Measurements from ENCODE around the gene COL19A1. TPM values are rescaled to one million over a fixed set of nuclear protein-coding genes. Genes with fewer than 3 reads are reported as not detected.
A peak's percentile ranks its signal among the peaks of the same experiment; 100 is the strongest.

Gene COL19A1
- polyA plus RNA-seq, 1 of the 3 experiments (the other 2 are of a cell fraction), result 0.15 TPM

DNA sequence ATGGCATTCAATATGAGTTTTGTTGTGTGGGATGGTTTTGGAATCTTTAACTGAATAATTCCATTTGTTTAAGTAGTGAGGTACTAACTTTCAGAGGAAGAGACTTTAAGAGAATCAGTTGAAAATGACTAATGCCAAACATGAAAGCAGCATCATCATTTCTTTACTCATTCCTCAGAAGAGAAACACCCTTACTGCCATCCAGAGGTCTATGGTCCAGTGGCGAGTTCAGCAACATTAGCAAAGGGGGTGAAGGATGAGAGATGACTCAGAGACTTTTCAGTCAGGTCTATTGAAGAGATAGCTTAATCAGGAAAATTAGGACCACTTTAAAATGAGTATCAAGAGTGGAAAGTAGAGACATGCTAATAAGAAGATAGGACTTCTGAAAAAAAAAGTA, 118.8 kb downstream of the COL19A1 start:
- Histone ChIP-seq H3K4me2 (no peak overlapping the region), H2AFZ (ENCODE audit: low read depth) (no peak overlapping the region), H3K4me3 (ENCODE audit: low read depth in 2 of 2, low read length in 1 of 2) (no peak overlapping the region), H3K36me3 (replicated peaks in 1 of 2; ENCODE audit: control insufficient read depth in 1 of 2, insufficient read depth in 2 of 2, low read length in 1 of 2) (no peaks in the 10 kb centered on the region), H3K9me3 (no peaks in the 10 kb centered on the region), H3K4me1 (ENCODE audit: control insufficient read depth in 1 of 2, insufficient read depth in 2 of 2, low read depth in 1 of 2, low read length in 1 of 2) (no peaks in the 10 kb centered on the region), H3K79me2 (ENCODE audit: insufficient read depth) (no peaks in the 10 kb centered on the region), H3K9me2 (no peaks in the 10 kb centered on the region; the same call in 1 of the 2 replicates), H3F3A (replicated peaks; ENCODE audit: insufficient read depth) (no peaks in the 10 kb centered on the region), H3K27ac (ENCODE audit: low read depth in 2 of 2, low read length in 1 of 2) (no peak overlapping the region), H4K20me1 (ENCODE audit: insufficient read depth) (no peaks in the 10 kb centered on the region), H3K27me3 (ENCODE audit: insufficient read depth) (no peaks in the 10 kb centered on the region), H3K9ac (no peak overlapping the region)
- no peak for DNase-seq
- TF ChIP-seq TAF1 (IDR thresholded peaks at IDR 0.05; ENCODE audit: borderline replicate concordance, low read depth, low read length) (no peak), FOSL2 (IDR thresholded peaks at IDR 0.05; ENCODE audit: borderline replicate concordance, low read depth) (peak; percentile 20; the same call in 1 of the 2 replicates)
- TF ChIP-seq, protein P1, sequence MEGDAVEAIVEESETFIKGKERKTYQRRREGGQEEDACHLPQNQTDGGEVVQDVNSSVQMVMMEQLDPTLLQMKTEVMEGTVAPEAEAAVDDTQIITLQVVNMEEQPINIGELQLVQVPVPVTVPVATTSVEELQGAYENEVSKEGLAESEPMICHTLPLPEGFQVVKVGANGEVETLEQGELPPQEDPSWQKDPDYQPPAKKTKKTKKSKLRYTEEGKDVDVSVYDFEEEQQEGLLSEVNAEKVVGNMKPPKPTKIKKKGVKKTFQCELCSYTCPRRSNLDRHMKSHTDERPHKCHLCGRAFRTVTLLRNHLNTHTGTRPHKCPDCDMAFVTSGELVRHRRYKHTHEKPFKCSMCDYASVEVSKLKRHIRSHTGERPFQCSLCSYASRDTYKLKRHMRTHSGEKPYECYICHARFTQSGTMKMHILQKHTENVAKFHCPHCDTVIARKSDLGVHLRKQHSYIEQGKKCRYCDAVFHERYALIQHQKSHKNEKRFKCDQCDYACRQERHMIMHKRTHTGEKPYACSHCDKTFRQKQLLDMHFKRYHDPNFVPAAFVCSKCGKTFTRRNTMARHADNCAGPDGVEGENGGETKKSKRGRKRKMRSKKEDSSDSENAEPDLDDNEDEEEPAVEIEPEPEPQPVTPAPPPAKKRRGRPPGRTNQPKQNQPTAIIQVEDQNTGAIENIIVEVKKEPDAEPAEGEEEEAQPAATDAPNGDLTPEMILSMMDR (IDR thresholded peaks at IDR 0.05), result peak; percentile 33
- WGBS (ENCODE audit: low lambda C conversion rate), result 70% methylated on average over 1 of the region's 1 CpG
- CTCF ChIA-PET, result interaction anchor here (1.4 kb wide), 1 partner anchor 10 kb away, joined by 3 read pairs; no protein-coding TSS in a partner anchor
- POLR2A ChIA-PET, result no interaction called here

DNA sequence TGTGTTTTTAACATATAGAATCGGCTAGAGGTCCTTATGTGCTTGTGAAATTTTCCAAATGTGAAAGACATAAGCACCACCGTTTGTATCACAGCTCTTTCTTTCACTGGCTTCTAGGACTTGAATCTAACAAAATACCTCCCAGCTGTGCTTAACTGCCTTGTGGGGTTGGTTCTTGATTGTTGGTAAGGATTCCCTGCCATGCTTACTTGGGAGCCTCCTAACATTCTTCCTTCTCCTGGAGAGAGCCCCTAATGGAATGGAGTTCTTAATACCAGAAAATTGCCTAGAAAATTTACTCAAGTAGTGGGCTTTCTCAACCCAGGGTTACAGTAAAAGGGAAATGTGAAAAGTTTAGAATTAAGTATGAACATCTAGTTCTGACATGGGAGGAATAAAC, 121.2 kb downstream of the COL19A1 start:
- no peaks in the 10 kb centered on the region; the same call in 1 of the 2 replicates for H3K9me2 ChIP-seq
- no peak overlapping the region for H3K4me2 ChIP-seq
- no peak overlapping the region for H3K9ac ChIP-seq
- no peak overlapping the region for H3K27ac ChIP-seq (ENCODE audit: low read depth in 2 of 2, low read length in 1 of 2)
- no peaks in the 10 kb centered on the region for H3K79me2 ChIP-seq (ENCODE audit: insufficient read depth)
- no peaks in the 10 kb centered on the region for H4K20me1 ChIP-seq (ENCODE audit: insufficient read depth)
- TF ChIP-seq GABPA (IDR thresholded peaks at IDR 0.05; ENCODE audit: low read depth), result no peak
- no peak for TF ChIP-seq RXRA (IDR thresholded peaks at IDR 0.05; ENCODE audit: borderline replicate concordance, low read depth)
- no peak for TF ChIP-seq FOXM1 (IDR thresholded peaks at IDR 0.05; ENCODE audit: low read depth)
- TF ChIP-seq POLR2AphosphoS5 (IDR thresholded peaks at IDR 0.05; ENCODE audit: low read depth, low read length), result no peak
- TF ChIP-seq, protein P2, sequence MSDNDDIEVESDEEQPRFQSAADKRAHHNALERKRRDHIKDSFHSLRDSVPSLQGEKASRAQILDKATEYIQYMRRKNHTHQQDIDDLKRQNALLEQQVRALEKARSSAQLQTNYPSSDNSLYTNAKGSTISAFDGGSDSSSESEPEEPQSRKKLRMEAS (IDR thresholded peaks at IDR 0.05; ENCODE audit: low read depth), result no peak
- no peak for TF ChIP-seq SIN3A (IDR thresholded peaks at IDR 0.05; ENCODE audit: borderline replicate concordance, low read depth, low read length)
- H3K4me1 ChIP-seq (ENCODE audit: control insufficient read depth in 1 of 2, insufficient read depth in 2 of 2, low read depth in 1 of 2, low read length in 1 of 2), result no peaks in the 10 kb centered on the region
- H3K4me3 ChIP-seq (ENCODE audit: low read depth in 2 of 2, low read length in 1 of 2), result no peak overlapping the region
- CTCF ChIA-PET, result interaction anchor here (0.6 kb wide), 1 partner anchor 495 kb away, joined by 3 read pairs; no protein-coding TSS in a partner anchor
- no peaks in the 10 kb centered on the region for H3K9me3 ChIP-seq
- no peaks in the 10 kb centered on the region for H3K36me3 ChIP-seq (replicated peaks in 1 of 2; ENCODE audit: control insufficient read depth in 1 of 2, insufficient read depth in 2 of 2, low read length in 1 of 2)
- 82% methylated on average over 2 of the region's 2 CpGs for WGBS (ENCODE audit: low lambda C conversion rate)
- 0 out of 2 replicates have a peak overlapping the region, but pooled peaks have one; percentile 27 for H2AFZ ChIP-seq (ENCODE audit: low read depth)
- POLR2A ChIA-PET, result no interaction called here
- H3F3A ChIP-seq (replicated peaks; ENCODE audit: insufficient read depth), result no peaks in the 10 kb centered on the region
- H3K27me3 ChIP-seq (ENCODE audit: insufficient read depth), result no peaks in the 10 kb centered on the region
- no peak for DNase-seq

All from SK-N-SH (cell line).